K562 (cell line): Measurements from ENCODE around the gene CEACAM18. TPM values are rescaled to one million over a fixed set of nuclear protein-coding genes. Genes with fewer than 3 reads are reported as not detected.

Experiments used
- CCNT2 ChIP-seq: IDR thresholded peaks from 2 replicates; pipeline ENCODE4 v1.6.1; 2011; ENCODE audit warnings: borderline replicate concordance, low read depth, mild to moderate bottlenecking, moderate library complexity, mixed read lengths, low read length; ENCODE audit not compliant: insufficient read length; ENCODE audit errors: extremely low read depth
- ELF1 ChIP-seq: fragments of 200-800 bp; sonication (Bioruptor generic); IDR thresholded peaks from 2 replicates; pipeline ENCODE4 v1.6.1; 2016; ENCODE audit warnings: missing genetic modification characterization, missing compliant biosample characterization
- HDGF ChIP-seq: fragments of 450-650 bp; IDR thresholded peaks from 2 replicates; pipeline ENCODE4 v1.6.1; 2016
- PHB2 ChIP-seq: fragments of 450-650 bp; IDR thresholded peaks from 2 replicates; pipeline ENCODE4 v1.6.1; 2017; ENCODE audit warnings: low read depth
- SMAD2 ChIP-seq: fragments of 150-350 bp; IDR thresholded peaks from 2 replicates; pipeline ENCODE4 v1.6.1; 2014; ENCODE audit warnings: low read depth, mild to moderate bottlenecking, low read length
- SREBF2 ChIP-seq: sonication (generic); formaldehyde crosslinking; IDR thresholded peaks from 2 replicates; pipeline ENCODE4 v1.4.0; 2020; ENCODE audit warnings: mild to moderate bottlenecking, missing genetic modification reagents
- ZFP36 ChIP-seq: fragments of 150-350 bp; IDR thresholded peaks from 2 replicates; pipeline ENCODE4 v1.6.1; 2018; ENCODE audit warnings: low read length, low read depth; ENCODE audit not compliant: partially characterized antibody
- ZNF561 ChIP-seq: fragments of 450-650 bp; formaldehyde crosslinking; conservative IDR thresholded peaks from 2 replicates; pipeline ENCODE4 v1.4.0; 2020; ENCODE audit warnings: mild to moderate bottlenecking, moderate library complexity
- polyA plus RNA-seq, 8 experiments: library from polyadenylated mRNA; depleted of rRNA in 4 of 8; stranded (reverse) in 5 of 8; unstranded in 3 of 8; fragments of >200 nt; fragmentation: Nextera tagmentation in 2 of 8; fragmentation: Illumina TruSeq in 1 of 8; extraction: Ambion mirVana in 2 of 8; extraction: Trizol in 1 of 8; gene quantifications; 2 replicates each; pipeline versions ENCODE4 v1.2.1 to v1.2.3, GENCODE V29; 2011 to 2014; ENCODE audit warnings: inconsistent platforms in 1 of 8, missing spikeins in 1 of 8
- total RNA-seq, 7 experiments: library from RNA; depleted of rRNA in 6 of 7; stranded (reverse); fragments of >200 nt in 6 of 7; fragmentation: Illumina TruSeq in 2 of 7; extraction: Trizol in 2 of 7; gene quantifications; 2 replicates each; pipeline versions ENCODE4 v1.2.1 to v1.2.3, GENCODE V29; 2011 to 2021; ENCODE audit warnings: low replicate concordance in 1 of 7
- TF ChIP-seq, protein P1 (sequence below), 3 experiments: fragments of 200-800 bp in 1 of 3; fragments of 250-450 bp in 1 of 3; fragments of 450-650 bp in 1 of 3; sonication (Bioruptor Pico) in 1 of 3; sonication (Bioruptor generic) in 1 of 3; formaldehyde crosslinking in 1 of 3; IDR thresholded peaks; 2 replicates each; pipeline versions ENCODE4 v1.6.1 to v1.8.0; 2016 to 2022; ENCODE audit warnings: mild to moderate bottlenecking in 2 of 3, missing genetic modification characterization in 2 of 3, missing compliant biosample characterization in 1 of 3, moderate library complexity in 1 of 3
- TF ChIP-seq, protein P2 (sequence below), 2 experiments: fragments of 200-800 bp in 1 of 2; sonication (Bioruptor generic) in 1 of 2; sonication (generic) in 1 of 2; formaldehyde crosslinking in 1 of 2; IDR thresholded peaks in 1 of 2; conservative IDR thresholded peaks in 1 of 2; 2 replicates each; pipeline versions ENCODE4 v1.5.0 to v1.6.1; 2016 to 2020; ENCODE audit warnings: missing compliant biosample characterization in 1 of 2, missing genetic modification characterization in 1 of 2, missing genetic modification reagents in 1 of 2
- TF ChIP-seq, protein P3 (sequence below): sonication (generic); formaldehyde crosslinking; IDR thresholded peaks from 2 replicates; pipeline ENCODE4 v1.8.1; 2022; ENCODE audit warnings: missing genetic modification reagents
- TF ChIP-seq, protein P4 (sequence below): fragments of 250-450 bp; sonication (Bioruptor Pico); IDR thresholded peaks from 2 replicates; pipeline ENCODE4 v1.5.0; 2022; ENCODE audit warnings: mild to moderate bottlenecking
- TF ChIP-seq, protein P5 (sequence below): fragments of 250-450 bp; sonication (Bioruptor Pico); IDR thresholded peaks from 2 replicates; pipeline ENCODE4 v1.5.0; 2020; ENCODE audit warnings: mild to moderate bottlenecking, borderline replicate concordance

CEACAM18 gene
- total and polyA plus RNA-seq, 9 of the 15 experiments (the other 6 are each of a cell fraction or from before 2014, with no cell fraction given): 0.08 to 0.24 (median 0.15) TPM; not detected in 3

DNA sequence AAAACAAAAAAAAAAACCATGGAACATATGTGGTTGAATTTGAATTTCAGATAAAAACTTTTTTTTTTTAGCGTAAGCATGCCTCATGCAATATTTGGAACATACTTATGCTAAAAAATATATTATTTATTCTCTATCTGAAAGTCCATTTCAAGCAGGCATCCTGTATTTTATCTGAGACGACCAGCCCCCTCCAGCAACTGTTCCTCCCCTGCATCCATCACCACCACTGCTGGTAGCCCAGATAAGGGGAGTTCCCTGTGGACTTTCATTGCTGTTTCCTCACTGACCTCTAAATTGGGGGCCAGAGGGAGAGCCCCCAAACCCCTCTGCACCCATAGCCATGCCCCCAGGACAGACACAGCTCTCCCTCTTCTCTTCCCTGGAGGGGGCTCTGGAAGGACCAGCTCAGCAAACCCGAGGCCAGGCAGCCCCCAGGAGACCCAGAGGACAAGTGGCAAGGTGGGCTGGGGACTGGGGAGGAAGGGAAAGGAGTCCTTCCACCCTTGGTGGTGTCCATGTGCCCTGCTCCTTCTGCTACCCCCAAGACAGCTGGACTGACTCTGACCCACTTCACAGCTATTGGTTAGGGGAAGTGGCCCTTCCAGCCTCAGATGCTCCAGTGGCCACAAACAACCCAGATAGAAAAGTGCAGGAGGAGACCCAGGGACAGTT lies 29.9 kb downstream of the CEACAM18 start (continued):
- TF ChIP-seq, protein P1, sequence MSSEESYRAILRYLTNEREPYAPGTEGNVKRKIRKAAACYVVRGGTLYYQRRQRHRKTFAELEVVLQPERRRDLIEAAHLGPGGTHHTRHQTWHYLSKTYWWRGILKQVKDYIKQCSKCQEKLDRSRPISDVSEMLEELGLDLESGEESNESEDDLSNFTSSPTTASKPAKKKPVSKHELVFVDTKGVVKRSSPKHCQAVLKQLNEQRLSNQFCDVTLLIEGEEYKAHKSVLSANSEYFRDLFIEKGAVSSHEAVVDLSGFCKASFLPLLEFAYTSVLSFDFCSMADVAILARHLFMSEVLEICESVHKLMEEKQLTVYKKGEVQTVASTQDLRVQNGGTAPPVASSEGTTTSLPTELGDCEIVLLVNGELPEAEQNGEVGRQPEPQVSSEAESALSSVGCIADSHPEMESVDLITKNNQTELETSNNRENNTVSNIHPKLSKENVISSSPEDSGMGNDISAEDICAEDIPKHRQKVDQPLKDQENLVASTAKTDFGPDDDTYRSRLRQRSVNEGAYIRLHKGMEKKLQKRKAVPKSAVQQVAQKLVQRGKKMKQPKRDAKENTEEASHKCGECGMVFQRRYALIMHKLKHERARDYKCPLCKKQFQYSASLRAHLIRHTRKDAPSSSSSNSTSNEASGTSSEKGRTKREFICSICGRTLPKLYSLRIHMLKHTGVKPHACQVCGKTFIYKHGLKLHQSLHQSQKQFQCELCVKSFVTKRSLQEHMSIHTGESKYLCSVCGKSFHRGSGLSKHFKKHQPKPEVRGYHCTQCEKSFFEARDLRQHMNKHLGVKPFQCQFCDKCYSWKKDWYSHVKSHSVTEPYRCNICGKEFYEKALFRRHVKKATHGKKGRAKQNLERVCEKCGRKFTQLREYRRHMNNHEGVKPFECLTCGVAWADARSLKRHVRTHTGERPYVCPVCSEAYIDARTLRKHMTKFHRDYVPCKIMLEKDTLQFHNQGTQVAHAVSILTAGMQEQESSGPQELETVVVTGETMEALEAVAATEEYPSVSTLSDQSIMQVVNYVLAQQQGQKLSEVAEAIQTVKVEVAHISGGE (CRISPR knock-in tag; IDR thresholded peaks at IDR 0.05): peak in 1 of 3 experiments; percentile 81; a peak in 2 of 6 replicates
- TF ChIP-seq, protein P2, sequence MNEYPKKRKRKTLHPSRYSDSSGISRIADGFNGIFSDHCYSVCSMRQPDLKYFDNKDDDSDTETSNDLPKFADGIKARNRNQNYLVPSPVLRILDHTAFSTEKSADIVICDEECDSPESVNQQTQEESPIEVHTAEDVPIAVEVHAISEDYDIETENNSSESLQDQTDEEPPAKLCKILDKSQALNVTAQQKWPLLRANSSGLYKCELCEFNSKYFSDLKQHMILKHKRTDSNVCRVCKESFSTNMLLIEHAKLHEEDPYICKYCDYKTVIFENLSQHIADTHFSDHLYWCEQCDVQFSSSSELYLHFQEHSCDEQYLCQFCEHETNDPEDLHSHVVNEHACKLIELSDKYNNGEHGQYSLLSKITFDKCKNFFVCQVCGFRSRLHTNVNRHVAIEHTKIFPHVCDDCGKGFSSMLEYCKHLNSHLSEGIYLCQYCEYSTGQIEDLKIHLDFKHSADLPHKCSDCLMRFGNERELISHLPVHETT (CRISPR knock-in tag; conservative IDR thresholded peaks at IDR 0.05 in 1 of 2, IDR thresholded peaks at IDR 0.05 in 1 of 2): peak in 1 of 2 experiments; percentile 75; a peak in 1 of 4 replicates
- TF ChIP-seq, protein P3, sequence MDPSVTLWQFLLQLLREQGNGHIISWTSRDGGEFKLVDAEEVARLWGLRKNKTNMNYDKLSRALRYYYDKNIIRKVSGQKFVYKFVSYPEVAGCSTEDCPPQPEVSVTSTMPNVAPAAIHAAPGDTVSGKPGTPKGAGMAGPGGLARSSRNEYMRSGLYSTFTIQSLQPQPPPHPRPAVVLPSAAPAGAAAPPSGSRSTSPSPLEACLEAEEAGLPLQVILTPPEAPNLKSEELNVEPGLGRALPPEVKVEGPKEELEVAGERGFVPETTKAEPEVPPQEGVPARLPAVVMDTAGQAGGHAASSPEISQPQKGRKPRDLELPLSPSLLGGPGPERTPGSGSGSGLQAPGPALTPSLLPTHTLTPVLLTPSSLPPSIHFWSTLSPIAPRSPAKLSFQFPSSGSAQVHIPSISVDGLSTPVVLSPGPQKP: no peak
- peak; percentile 17; the same call in 1 of the 2 replicates for TF ChIP-seq ELF1 (tag)
- TF ChIP-seq CCNT2: peak; percentile 86
- no peak for TF ChIP-seq ZNF561 (CRISPR knock-in tag)
- peak; percentile 6 for TF ChIP-seq ZFP36
- TF ChIP-seq, protein P4, sequence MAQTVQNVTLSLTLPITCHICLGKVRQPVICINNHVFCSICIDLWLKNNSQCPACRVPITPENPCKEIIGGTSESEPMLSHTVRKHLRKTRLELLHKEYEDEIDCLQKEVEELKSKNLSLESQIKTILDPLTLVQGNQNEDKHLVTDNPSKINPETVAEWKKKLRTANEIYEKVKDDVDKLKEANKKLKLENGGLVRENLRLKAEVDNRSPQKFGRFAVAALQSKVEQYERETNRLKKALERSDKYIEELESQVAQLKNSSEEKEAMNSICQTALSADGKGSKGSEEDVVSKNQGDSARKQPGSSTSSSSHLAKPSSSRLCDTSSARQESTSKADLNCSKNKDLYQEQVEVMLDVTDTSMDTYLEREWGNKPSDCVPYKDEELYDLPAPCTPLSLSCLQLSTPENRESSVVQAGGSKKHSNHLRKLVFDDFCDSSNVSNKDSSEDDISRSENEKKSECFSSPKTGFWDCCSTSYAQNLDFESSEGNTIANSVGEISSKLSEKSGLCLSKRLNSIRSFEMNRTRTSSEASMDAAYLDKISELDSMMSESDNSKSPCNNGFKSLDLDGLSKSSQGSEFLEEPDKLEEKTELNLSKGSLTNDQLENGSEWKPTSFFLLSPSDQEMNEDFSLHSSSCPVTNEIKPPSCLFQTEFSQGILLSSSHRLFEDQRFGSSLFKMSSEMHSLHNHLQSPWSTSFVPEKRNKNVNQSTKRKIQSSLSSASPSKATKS (CRISPR knock-in tag): no peak
- peak; percentile 94 for TF ChIP-seq PHB2
- 0 out of 2 replicates have a peak, but pooled peaks have one; percentile 20 for TF ChIP-seq HDGF
- TF ChIP-seq, protein P5, sequence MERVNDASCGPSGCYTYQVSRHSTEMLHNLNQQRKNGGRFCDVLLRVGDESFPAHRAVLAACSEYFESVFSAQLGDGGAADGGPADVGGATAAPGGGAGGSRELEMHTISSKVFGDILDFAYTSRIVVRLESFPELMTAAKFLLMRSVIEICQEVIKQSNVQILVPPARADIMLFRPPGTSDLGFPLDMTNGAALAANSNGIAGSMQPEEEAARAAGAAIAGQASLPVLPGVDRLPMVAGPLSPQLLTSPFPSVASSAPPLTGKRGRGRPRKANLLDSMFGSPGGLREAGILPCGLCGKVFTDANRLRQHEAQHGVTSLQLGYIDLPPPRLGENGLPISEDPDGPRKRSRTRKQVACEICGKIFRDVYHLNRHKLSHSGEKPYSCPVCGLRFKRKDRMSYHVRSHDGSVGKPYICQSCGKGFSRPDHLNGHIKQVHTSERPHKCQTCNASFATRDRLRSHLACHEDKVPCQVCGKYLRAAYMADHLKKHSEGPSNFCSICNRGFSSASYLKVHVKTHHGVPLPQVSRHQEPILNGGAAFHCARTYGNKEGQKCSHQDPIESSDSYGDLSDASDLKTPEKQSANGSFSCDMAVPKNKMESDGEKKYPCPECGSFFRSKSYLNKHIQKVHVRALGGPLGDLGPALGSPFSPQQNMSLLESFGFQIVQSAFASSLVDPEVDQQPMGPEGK: no peak
- no peak for TF ChIP-seq SMAD2
- no peak for TF ChIP-seq SREBF2 (CRISPR knock-in tag)
